Liver (tissue), 9 donors: ENCODE results near the gene EDDM13. TPM values are rescaled to one million over a fixed set of nuclear protein-coding genes. Genes with fewer than 3 reads are reported as not detected.

Experiments used
- DNase-seq: peaks from one replicate; pipeline ENCODE4 v3.0.0-alpha.2; 2017; ENCODE audit warnings: low spot score
- H3K27ac ChIP-seq, 2 donors: one replicate each; pipeline ENCODE4 v1.7.0; 2013; ENCODE audit warnings: inconsistent platforms in 2 of 2, low read length in 2 of 2, control low read depth in 1 of 2, low read depth in 1 of 2, mild to moderate bottlenecking in 1 of 2
- H3K27me3 ChIP-seq, 4 donors: one replicate each; pipeline versions ENCODE4 v1.6.1 to v1.7.0; 2013; ENCODE audit warnings: low read length in 3 of 4, inconsistent platforms in 1 of 4, mild to moderate bottlenecking in 1 of 4, moderate library complexity in 1 of 4; ENCODE audit not compliant: control insufficient read depth in 4 of 4, insufficient read depth in 4 of 4
- H3K36me3 ChIP-seq, 4 donors: one replicate each; pipeline versions ENCODE4 v1.6.1 to v1.7.0; 2013; ENCODE audit warnings: low read length in 3 of 4, mild to moderate bottlenecking in 3 of 4, low read depth in 1 of 4, moderate library complexity in 1 of 4; ENCODE audit not compliant: control insufficient read depth in 4 of 4, insufficient read depth in 3 of 4
- H3K4me1 ChIP-seq, 4 donors: one replicate each; pipeline versions ENCODE4 v1.6.1 to v1.7.0; 2013; ENCODE audit warnings: low read length in 3 of 4, mild to moderate bottlenecking in 3 of 4, moderate library complexity in 1 of 4; ENCODE audit not compliant: control insufficient read depth in 4 of 4, insufficient read depth in 4 of 4
- H3K4me3 ChIP-seq, 3 donors: one replicate each; pipeline versions ENCODE4 v1.6.1 to v1.7.0; 2013; ENCODE audit warnings: low read length in 3 of 3, control low read depth in 1 of 3, low read depth in 1 of 3, mild to moderate bottlenecking in 1 of 3
- H3K9ac ChIP-seq, 2 donors: one replicate each; pipeline ENCODE4 v1.7.0; 2013; ENCODE audit warnings: low read length in 2 of 2, mild to moderate bottlenecking in 2 of 2, moderate library complexity in 2 of 2, control low read depth in 1 of 2, low read depth in 1 of 2
- H3K9me3 ChIP-seq, 4 donors: one replicate each; pipeline versions ENCODE4 v1.6.1 to v1.7.0; 2013; ENCODE audit warnings: low read length in 3 of 4; ENCODE audit not compliant: control insufficient read depth in 4 of 4
- ATF3 ChIP-seq: IDR thresholded peaks from 2 replicates; pipeline ENCODE4 v1.6.1; 2016; ENCODE audit warnings: antibody characterized with exemption
- CTCF ChIP-seq: fragments of 150-350 bp; IDR thresholded peaks from 2 replicates; pipeline ENCODE4 v1.5.1; 2017; ENCODE audit warnings: improper control_type of control experiment, low read depth, low read length; ENCODE audit not compliant: missing input control
- EGR1 ChIP-seq, 2 donors: IDR thresholded peaks; 2 replicates each; pipeline ENCODE4 v1.6.1; 2016 to 2018; ENCODE audit warnings: antibody characterized with exemption in 2 of 2, low read depth in 2 of 2
- FOXA1 ChIP-seq: IDR thresholded peaks from 2 replicates; pipeline ENCODE4 v1.6.1; 2016; ENCODE audit warnings: antibody characterized with exemption
- FOXA2 ChIP-seq: IDR thresholded peaks from 2 replicates; pipeline ENCODE4 v1.6.1; 2016; ENCODE audit warnings: antibody characterized with exemption
- GABPA ChIP-seq, 2 donors: IDR thresholded peaks in 1 of 2; conservative IDR thresholded peaks in 1 of 2; 2 replicates each; pipeline ENCODE4 v1.6.1; 2016; ENCODE audit warnings: antibody characterized with exemption in 2 of 2, mild to moderate bottlenecking in 1 of 2, moderate library complexity in 1 of 2
- HNF4A ChIP-seq, 2 donors: conservative IDR thresholded peaks; 2 replicates each; pipeline ENCODE4 v1.6.1; 2016; ENCODE audit warnings: antibody characterized with exemption in 2 of 2, mild to moderate bottlenecking in 2 of 2
- HNF4G ChIP-seq: IDR thresholded peaks from 2 replicates; pipeline ENCODE4 v1.6.1; 2016; ENCODE audit warnings: antibody characterized with exemption
- JUND ChIP-seq, 2 donors: IDR thresholded peaks; 2 replicates each; pipeline ENCODE4 v1.6.1; 2016; ENCODE audit warnings: antibody characterized with exemption in 2 of 2
- MAX ChIP-seq: IDR thresholded peaks from 2 replicates; pipeline ENCODE4 v1.6.1; 2016; ENCODE audit warnings: antibody characterized with exemption
- NR2F2 ChIP-seq: IDR thresholded peaks from 2 replicates; pipeline ENCODE4 v1.6.1; 2016; ENCODE audit warnings: antibody characterized with exemption
- RAD21 ChIP-seq, 2 donors: IDR thresholded peaks; 2 replicates each; pipeline ENCODE4 v1.6.1; 2016; ENCODE audit warnings: antibody characterized with exemption in 2 of 2, mild to moderate bottlenecking in 2 of 2
- REST ChIP-seq: IDR thresholded peaks from 2 replicates; pipeline ENCODE4 v1.6.1; 2016; ENCODE audit warnings: antibody characterized with exemption, mild to moderate bottlenecking
- RXRA ChIP-seq, 2 donors: IDR thresholded peaks; 2 replicates each; pipeline ENCODE4 v1.6.1; 2017 to 2018; ENCODE audit warnings: antibody characterized with exemption in 2 of 2, mild to moderate bottlenecking in 1 of 2
- SP1 ChIP-seq: IDR thresholded peaks from 2 replicates; pipeline ENCODE4 v1.6.1; 2018; ENCODE audit warnings: antibody characterized with exemption, mild to moderate bottlenecking
- TAF1 ChIP-seq: conservative IDR thresholded peaks from 2 replicates; pipeline ENCODE4 v1.6.1; 2016; ENCODE audit warnings: antibody characterized with exemption, mild to moderate bottlenecking
- YY1 ChIP-seq: IDR thresholded peaks from 2 replicates; pipeline ENCODE4 v1.6.1; 2016; ENCODE audit warnings: antibody characterized with exemption, mild to moderate bottlenecking
- ZBTB33 ChIP-seq: IDR thresholded peaks from 2 replicates; pipeline ENCODE4 v1.6.1; 2016; ENCODE audit warnings: antibody characterized with exemption
- WGBS: extraction: QIAGEN DNeasy Blood & Tissue Kit; methylation state at CpG from one replicate; pipeline ENCODE4 v1.1.7; 2013; 5-methylcytosine and 5-hydroxymethylcytosine counted together
- polyA plus RNA-seq, 2 donors: library from polyadenylated mRNA; stranded (reverse) in 1 of 2; unstranded in 1 of 2; fragments of 200-250 nt in 1 of 2; fragments of >200 nt in 1 of 2; fragmentation: Nextera tagmentation in 1 of 2; extraction: Ambion mirVana in 1 of 2; gene quantifications; one replicate each; pipeline versions ENCODE4 v1.2.1 to v1.2.3, GENCODE V29; 2013 to 2015
- total RNA-seq, 2 donors: library from RNA; depleted of rRNA; stranded (reverse); fragments of >200 nt; gene quantifications; one replicate each; pipeline ENCODE4 v1.2.3, GENCODE V29; 2014
- donor health status: healthy.
- donor health status: healthy.
- donor health status: healthy.
- donor health status: healthy.
- donor health status: healthy.

Gene EDDM13
- total and polyA plus RNA-seq, 4 donors = 0.20 TPM; not detected in 3

- 71% methylated on average over 9 of the region's 9 CpGs for WGBS
- no peaks in the 10 kb centered on the region for H3K27me3 ChIP-seq
- DNase-seq = no peak
Observed at GRCh38 chr19:56301886-56302620, 29.5 kb downstream of the EDDM13 start.

More at GRCh38 chr19:56301886-56302620, 29.5 kb downstream of the EDDM13 start:
- Histone ChIP-seq H3K36me3 (peaks cover 0 to 27% (median 5%) of the 10 kb centered on the region in 4 donors), H3K9me3 (no peaks in the 10 kb centered on the region), H3K27ac (no peak overlapping the region), H3K4me3 (no peak overlapping the region), H3K9ac (no peak overlapping the region), H3K4me1 (no peaks in the 10 kb centered on the region)
- TF ChIP-seq RXRA (IDR thresholded peaks at IDR 0.05) (no peak), YY1 (no peak), HNF4A (conservative IDR thresholded peaks at IDR 0.05) (no peak), TAF1 (no peak), HNF4G (no peak), SP1 (no peak), MAX (no peak), RAD21 (IDR thresholded peaks at IDR 0.05) (no peak), ZBTB33 (no peak), JUND (IDR thresholded peaks at IDR 0.05) (no peak), FOXA2 (no peak), EGR1 (IDR thresholded peaks at IDR 0.05; ENCODE audit: low read depth in 2 of 2) (no peak), CTCF (no peak), NR2F2 (no peak), ATF3 (no peak), REST (no peak), FOXA1 (no peak), GABPA (IDR thresholded peaks at IDR 0.05 in 1 of 2, conservative IDR thresholded peaks at IDR 0.05 in 1 of 2) (no peak)
